SK-N-SH (cell line): Measurements from ENCODE around the gene LIN9. TPM values are rescaled to one million over a fixed set of nuclear protein-coding genes. Genes with fewer than 3 reads are reported as not detected.

Source experiments
- CHD2 ChIP-seq: fragments of 150-350 bp; IDR thresholded peaks from 2 replicates; pipeline ENCODE4 v1.6.1; 2018; ENCODE audit warnings: low read length; ENCODE audit not compliant: partially characterized antibody
- EP300 ChIP-seq, 2 experiments: IDR thresholded peaks; 2 replicates each; pipeline versions ENCODE4 v1.4.0 to v1.6.1; 2012; ENCODE audit warnings: borderline replicate concordance in 1 of 2, low read depth in 1 of 2, low read length in 1 of 2
- EZH2phosphoT487 ChIP-seq: fragments of 200-600 bp; sonication (generic); IDR thresholded peaks from 2 replicates; pipeline ENCODE4 v1.6.1; 2017; ENCODE audit warnings: low read depth, mixed run types, mild to moderate bottlenecking, antibody characterized with exemption, moderate library complexity, borderline replicate concordance
- FOSL2 ChIP-seq: IDR thresholded peaks from 2 replicates; pipeline ENCODE4 v1.4.0; 2012; ENCODE audit warnings: low read depth, mild to moderate bottlenecking, moderate library complexity, borderline replicate concordance
- FOXM1 ChIP-seq: IDR thresholded peaks from 2 replicates; pipeline ENCODE4 v1.4.0; 2012; ENCODE audit warnings: low read depth, mild to moderate bottlenecking
- GABPA ChIP-seq: IDR thresholded peaks from 2 replicates; pipeline ENCODE4 v1.4.0; 2012; ENCODE audit warnings: low read depth, mild to moderate bottlenecking
- MEF2A ChIP-seq: IDR thresholded peaks from 2 replicates; pipeline ENCODE4 v1.4.0; 2012; ENCODE audit warnings: low read depth, borderline replicate concordance
- MXI1 ChIP-seq: IDR thresholded peaks from 2 replicates; pipeline ENCODE4 v1.6.1; 2012; ENCODE audit warnings: mild to moderate bottlenecking, low read depth, low read length, improper control_type of control experiment
- NFIC ChIP-seq: IDR thresholded peaks from 2 replicates; pipeline ENCODE4 v1.4.0; 2012; ENCODE audit warnings: borderline replicate concordance
- POLR2AphosphoS5 ChIP-seq: IDR thresholded peaks from 2 replicates; pipeline ENCODE4 v1.6.1; 2012; ENCODE audit warnings: low read depth, low read length
- RAD21 ChIP-seq: IDR thresholded peaks from 2 replicates; pipeline ENCODE4 v1.6.1; 2012; ENCODE audit warnings: mild to moderate bottlenecking, low read length
- RXRA ChIP-seq: IDR thresholded peaks from 2 replicates; pipeline ENCODE4 v1.4.0; 2012; ENCODE audit warnings: low read depth, mild to moderate bottlenecking, borderline replicate concordance
- TAF1 ChIP-seq: IDR thresholded peaks from 2 replicates; pipeline ENCODE4 v1.6.1; 2012; ENCODE audit warnings: low read depth, mild to moderate bottlenecking, low read length, moderate library complexity, borderline replicate concordance
- TEAD4 ChIP-seq: IDR thresholded peaks from 2 replicates; pipeline ENCODE4 v1.4.0; 2012; ENCODE audit warnings: mild to moderate bottlenecking, borderline replicate concordance; ENCODE audit not compliant: insufficient read depth
- polyA plus RNA-seq, 3 experiments: library from polyadenylated mRNA; depleted of rRNA; stranded (reverse); fragments of >200 nt; gene quantifications; 2 replicates each; pipeline ENCODE4 v1.2.3, GENCODE V29; 2012
- TF ChIP-seq, protein P1 (sequence below): fragments of 200-600 bp; sonication (generic); IDR thresholded peaks from 2 replicates; pipeline ENCODE4 v1.6.1; 2017; ENCODE audit warnings: antibody characterized with exemption, mild to moderate bottlenecking, moderate library complexity
- TF ChIP-seq, protein P2 (sequence below): IDR thresholded peaks from 2 replicates; pipeline ENCODE4 v1.6.1; 2012; ENCODE audit warnings: mild to moderate bottlenecking, low read depth, low read length, moderate library complexity
- TF ChIP-seq, protein P3 (sequence below): IDR thresholded peaks from 2 replicates; pipeline ENCODE4 v1.4.0; 2012; ENCODE audit warnings: low read depth
- TF ChIP-seq, protein P4 (sequence below): fragments of 150-350 bp; IDR thresholded peaks from 2 replicates; pipeline ENCODE4 v1.6.1; 2016; ENCODE audit warnings: mild to moderate bottlenecking, low read depth, low read length
- TF ChIP-seq, protein P5 (sequence below): IDR thresholded peaks from 2 replicates; pipeline ENCODE4 v1.4.0; 2012; ENCODE audit warnings: low read depth, borderline replicate concordance

LIN9 gene
- polyA plus RNA-seq, 1 of the 3 experiments (the other 2 are of a cell fraction) = 1.7 TPM

DNA sequence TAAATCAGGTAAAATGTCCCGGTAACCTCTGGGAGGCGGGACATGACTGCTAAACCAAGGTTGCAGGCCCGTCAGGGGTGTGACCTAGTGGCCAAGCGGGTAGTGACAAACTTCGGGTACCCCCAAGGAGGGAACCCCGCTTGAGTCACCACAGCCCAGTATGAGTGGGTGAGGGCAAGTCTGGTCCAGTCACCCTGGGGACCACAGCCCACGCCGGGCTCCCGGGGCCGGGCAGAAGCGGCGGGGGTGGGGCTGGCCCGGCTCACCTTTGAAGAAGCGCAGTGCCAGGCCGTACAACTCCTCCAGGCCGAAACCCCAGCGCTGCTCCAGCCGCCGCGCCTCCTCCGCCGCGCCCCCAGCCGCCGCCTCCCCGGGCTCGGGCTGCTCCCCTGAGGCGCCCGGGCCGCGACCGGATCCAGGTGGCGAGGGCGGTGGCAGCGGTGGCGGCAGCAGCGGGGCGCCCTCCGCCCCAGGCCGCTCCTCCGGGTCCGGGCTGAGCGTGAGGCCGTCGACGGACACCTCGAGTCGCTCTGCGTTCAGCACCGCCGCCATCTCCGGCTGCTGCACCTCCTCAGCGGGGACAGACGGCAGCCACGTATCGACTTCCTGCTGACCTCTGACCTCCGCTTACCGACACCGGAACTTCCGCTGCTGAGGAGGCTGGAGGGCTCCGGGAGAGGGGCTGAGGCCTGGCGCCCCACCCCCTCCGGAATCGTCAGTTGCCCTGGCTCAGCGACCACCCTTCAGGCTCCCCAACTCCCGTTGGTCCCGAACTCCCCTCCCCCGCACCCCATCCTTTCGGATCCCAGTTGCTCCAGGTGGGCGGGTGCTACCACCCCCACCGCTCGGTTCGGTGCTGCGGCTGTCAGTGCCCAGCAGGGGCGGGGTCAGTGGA, 122.6 kb downstream of the LIN9 start, which contains the start of gene ACBD3 (continued):
- TF ChIP-seq EP300 (IDR thresholded peaks at IDR 0.05; ENCODE audit: borderline replicate concordance in 1 of 2, low read depth in 1 of 2, low read length in 1 of 2) (no peak), FOXM1 (no peak), EZH2phosphoT487 (no peak), RAD21 (no peak), FOSL2 (no peak), POLR2AphosphoS5 (peak; percentile 96), CHD2 (peak; percentile 77), GABPA (peak; percentile 94), NFIC (no peak), RXRA (no peak), TEAD4 (no peak), MEF2A (no peak), TAF1 (peak; percentile 85), MXI1 (peak; percentile 55)
- TF ChIP-seq, protein P1, sequence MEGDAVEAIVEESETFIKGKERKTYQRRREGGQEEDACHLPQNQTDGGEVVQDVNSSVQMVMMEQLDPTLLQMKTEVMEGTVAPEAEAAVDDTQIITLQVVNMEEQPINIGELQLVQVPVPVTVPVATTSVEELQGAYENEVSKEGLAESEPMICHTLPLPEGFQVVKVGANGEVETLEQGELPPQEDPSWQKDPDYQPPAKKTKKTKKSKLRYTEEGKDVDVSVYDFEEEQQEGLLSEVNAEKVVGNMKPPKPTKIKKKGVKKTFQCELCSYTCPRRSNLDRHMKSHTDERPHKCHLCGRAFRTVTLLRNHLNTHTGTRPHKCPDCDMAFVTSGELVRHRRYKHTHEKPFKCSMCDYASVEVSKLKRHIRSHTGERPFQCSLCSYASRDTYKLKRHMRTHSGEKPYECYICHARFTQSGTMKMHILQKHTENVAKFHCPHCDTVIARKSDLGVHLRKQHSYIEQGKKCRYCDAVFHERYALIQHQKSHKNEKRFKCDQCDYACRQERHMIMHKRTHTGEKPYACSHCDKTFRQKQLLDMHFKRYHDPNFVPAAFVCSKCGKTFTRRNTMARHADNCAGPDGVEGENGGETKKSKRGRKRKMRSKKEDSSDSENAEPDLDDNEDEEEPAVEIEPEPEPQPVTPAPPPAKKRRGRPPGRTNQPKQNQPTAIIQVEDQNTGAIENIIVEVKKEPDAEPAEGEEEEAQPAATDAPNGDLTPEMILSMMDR = peak; percentile 16; the same call in 1 of the 2 replicates
- TF ChIP-seq, protein P2, sequence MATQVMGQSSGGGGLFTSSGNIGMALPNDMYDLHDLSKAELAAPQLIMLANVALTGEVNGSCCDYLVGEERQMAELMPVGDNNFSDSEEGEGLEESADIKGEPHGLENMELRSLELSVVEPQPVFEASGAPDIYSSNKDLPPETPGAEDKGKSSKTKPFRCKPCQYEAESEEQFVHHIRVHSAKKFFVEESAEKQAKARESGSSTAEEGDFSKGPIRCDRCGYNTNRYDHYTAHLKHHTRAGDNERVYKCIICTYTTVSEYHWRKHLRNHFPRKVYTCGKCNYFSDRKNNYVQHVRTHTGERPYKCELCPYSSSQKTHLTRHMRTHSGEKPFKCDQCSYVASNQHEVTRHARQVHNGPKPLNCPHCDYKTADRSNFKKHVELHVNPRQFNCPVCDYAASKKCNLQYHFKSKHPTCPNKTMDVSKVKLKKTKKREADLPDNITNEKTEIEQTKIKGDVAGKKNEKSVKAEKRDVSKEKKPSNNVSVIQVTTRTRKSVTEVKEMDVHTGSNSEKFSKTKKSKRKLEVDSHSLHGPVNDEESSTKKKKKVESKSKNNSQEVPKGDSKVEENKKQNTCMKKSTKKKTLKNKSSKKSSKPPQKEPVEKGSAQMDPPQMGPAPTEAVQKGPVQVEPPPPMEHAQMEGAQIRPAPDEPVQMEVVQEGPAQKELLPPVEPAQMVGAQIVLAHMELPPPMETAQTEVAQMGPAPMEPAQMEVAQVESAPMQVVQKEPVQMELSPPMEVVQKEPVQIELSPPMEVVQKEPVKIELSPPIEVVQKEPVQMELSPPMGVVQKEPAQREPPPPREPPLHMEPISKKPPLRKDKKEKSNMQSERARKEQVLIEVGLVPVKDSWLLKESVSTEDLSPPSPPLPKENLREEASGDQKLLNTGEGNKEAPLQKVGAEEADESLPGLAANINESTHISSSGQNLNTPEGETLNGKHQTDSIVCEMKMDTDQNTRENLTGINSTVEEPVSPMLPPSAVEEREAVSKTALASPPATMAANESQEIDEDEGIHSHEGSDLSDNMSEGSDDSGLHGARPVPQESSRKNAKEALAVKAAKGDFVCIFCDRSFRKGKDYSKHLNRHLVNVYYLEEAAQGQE = peak; percentile 25; the same call in 1 of the 2 replicates
- TF ChIP-seq, protein P3, sequence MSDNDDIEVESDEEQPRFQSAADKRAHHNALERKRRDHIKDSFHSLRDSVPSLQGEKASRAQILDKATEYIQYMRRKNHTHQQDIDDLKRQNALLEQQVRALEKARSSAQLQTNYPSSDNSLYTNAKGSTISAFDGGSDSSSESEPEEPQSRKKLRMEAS = peak; percentile 79
- TF ChIP-seq, protein P4, sequence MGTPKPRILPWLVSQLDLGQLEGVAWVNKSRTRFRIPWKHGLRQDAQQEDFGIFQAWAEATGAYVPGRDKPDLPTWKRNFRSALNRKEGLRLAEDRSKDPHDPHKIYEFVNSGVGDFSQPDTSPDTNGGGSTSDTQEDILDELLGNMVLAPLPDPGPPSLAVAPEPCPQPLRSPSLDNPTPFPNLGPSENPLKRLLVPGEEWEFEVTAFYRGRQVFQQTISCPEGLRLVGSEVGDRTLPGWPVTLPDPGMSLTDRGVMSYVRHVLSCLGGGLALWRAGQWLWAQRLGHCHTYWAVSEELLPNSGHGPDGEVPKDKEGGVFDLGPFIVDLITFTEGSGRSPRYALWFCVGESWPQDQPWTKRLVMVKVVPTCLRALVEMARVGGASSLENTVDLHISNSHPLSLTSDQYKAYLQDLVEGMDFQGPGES = no peak
- TF ChIP-seq, protein P5, sequence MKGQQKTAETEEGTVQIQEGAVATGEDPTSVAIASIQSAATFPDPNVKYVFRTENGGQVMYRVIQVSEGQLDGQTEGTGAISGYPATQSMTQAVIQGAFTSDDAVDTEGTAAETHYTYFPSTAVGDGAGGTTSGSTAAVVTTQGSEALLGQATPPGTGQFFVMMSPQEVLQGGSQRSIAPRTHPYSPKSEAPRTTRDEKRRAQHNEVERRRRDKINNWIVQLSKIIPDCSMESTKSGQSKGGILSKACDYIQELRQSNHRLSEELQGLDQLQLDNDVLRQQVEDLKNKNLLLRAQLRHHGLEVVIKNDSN = no peak
